ENCODE measurements around the gene CHMP2B. TPM values are rescaled to one million over a fixed set of nuclear protein-coding genes. Genes with fewer than 3 reads are reported as not detected.

Gene CHMP2B
- total RNA-seq, 1 experiment from 2014 or later: 54.3 TPM

DNA sequence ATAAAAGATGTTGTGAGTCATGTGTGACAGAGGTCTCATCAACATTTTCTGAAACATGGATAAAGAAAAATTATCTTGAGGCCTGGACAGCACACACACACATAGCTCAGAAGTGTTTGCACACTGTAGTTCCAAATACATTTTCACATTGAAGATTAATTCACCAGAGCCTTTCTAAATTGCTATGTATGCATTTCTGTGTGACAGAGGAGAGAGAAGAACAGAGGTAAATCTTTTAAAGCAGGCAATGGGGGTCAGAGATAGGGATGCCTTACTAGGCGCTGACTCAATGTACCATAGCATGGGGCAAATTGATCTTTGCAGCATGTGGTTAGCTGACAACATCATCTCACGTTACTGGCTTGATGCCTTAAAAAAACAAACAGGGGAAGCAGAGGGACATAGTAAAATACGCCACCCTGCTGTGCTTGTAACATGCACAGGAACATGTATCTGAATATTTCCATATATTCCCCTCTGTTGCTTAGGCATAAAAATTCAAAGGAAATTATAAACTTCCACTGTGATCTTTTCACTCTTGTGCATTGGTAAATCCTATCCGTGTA is 41.6 kb downstream of the CHMP2B start:
- Histone ChIP-seq H3K27me3 (ENCODE audit: insufficient read depth, low read length) (no peaks in the 10 kb centered on the region), H3K9me2 (ENCODE audit: insufficient read depth) (no peaks in the 10 kb centered on the region), H3K9me3 (ENCODE audit: control insufficient read depth in 1 of 2, insufficient read depth in 1 of 2, low read depth in 1 of 2, low read length in 2 of 2) (no peaks in the 10 kb centered on the region), H3K4me3 (replicated peaks in 1 of 2; ENCODE audit: low read depth in 1 of 2, low read length in 2 of 2) (no peak overlapping the region), H3K36me3 (ENCODE audit: control insufficient read depth in 1 of 2, insufficient read depth in 2 of 2, low read length in 2 of 2) (no peaks in the 10 kb centered on the region), H3K79me2 (ENCODE audit: insufficient read depth, low read length) (no peaks in the 10 kb centered on the region), H3K9ac (ENCODE audit: low read length) (no peak overlapping the region), H2AFZ (ENCODE audit: low read depth, low read length, poor library complexity, severe bottlenecking) (no peak overlapping the region), H3K4me2 (ENCODE audit: low read length) (no peak overlapping the region), H4K20me1 (ENCODE audit: insufficient read depth) (no peaks in the 10 kb centered on the region), H3K27ac (ENCODE audit: low read depth, low read length) (no peak overlapping the region), H3K4me1 (ENCODE audit: control insufficient read depth in 1 of 2, insufficient read depth in 2 of 2, low read length in 2 of 2) (no peaks in the 10 kb centered on the region)
- ChIA-PET RAD21 (ENCODE audit: low non-redundant PET in 1 of 2, low total read pairs in 2 of 2, uncharacterized antibody in 2 of 2, unreplicated experiment in 2 of 2) (no interaction called here), POLR2A (no interaction called here), CTCF (no interaction called here)
- DNase-seq (ENCODE audit: low read depth, low spot score): no peak
- ATAC-seq: no peak
- no TSS peak for BruUV-seq (replicated peaks)
- TF ChIP-seq, protein P1, sequence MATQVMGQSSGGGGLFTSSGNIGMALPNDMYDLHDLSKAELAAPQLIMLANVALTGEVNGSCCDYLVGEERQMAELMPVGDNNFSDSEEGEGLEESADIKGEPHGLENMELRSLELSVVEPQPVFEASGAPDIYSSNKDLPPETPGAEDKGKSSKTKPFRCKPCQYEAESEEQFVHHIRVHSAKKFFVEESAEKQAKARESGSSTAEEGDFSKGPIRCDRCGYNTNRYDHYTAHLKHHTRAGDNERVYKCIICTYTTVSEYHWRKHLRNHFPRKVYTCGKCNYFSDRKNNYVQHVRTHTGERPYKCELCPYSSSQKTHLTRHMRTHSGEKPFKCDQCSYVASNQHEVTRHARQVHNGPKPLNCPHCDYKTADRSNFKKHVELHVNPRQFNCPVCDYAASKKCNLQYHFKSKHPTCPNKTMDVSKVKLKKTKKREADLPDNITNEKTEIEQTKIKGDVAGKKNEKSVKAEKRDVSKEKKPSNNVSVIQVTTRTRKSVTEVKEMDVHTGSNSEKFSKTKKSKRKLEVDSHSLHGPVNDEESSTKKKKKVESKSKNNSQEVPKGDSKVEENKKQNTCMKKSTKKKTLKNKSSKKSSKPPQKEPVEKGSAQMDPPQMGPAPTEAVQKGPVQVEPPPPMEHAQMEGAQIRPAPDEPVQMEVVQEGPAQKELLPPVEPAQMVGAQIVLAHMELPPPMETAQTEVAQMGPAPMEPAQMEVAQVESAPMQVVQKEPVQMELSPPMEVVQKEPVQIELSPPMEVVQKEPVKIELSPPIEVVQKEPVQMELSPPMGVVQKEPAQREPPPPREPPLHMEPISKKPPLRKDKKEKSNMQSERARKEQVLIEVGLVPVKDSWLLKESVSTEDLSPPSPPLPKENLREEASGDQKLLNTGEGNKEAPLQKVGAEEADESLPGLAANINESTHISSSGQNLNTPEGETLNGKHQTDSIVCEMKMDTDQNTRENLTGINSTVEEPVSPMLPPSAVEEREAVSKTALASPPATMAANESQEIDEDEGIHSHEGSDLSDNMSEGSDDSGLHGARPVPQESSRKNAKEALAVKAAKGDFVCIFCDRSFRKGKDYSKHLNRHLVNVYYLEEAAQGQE (IDR thresholded peaks at IDR 0.05; ENCODE audit: low read depth): no peak
- TF ChIP-seq CBX3 (IDR thresholded peaks at IDR 0.05; ENCODE audit: low read depth): no peak
- TF ChIP-seq, protein P2, sequence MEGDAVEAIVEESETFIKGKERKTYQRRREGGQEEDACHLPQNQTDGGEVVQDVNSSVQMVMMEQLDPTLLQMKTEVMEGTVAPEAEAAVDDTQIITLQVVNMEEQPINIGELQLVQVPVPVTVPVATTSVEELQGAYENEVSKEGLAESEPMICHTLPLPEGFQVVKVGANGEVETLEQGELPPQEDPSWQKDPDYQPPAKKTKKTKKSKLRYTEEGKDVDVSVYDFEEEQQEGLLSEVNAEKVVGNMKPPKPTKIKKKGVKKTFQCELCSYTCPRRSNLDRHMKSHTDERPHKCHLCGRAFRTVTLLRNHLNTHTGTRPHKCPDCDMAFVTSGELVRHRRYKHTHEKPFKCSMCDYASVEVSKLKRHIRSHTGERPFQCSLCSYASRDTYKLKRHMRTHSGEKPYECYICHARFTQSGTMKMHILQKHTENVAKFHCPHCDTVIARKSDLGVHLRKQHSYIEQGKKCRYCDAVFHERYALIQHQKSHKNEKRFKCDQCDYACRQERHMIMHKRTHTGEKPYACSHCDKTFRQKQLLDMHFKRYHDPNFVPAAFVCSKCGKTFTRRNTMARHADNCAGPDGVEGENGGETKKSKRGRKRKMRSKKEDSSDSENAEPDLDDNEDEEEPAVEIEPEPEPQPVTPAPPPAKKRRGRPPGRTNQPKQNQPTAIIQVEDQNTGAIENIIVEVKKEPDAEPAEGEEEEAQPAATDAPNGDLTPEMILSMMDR (IDR thresholded peaks at IDR 0.05 in 2 of 3, conservative IDR thresholded peaks at IDR 0.05 in 1 of 3; ENCODE audit: borderline replicate concordance in 1 of 3, insufficient read depth in 1 of 3, low read depth in 2 of 3, low read length in 2 of 3): no peak
- intact Hi-C loops (cut with micrococcal nuclease): no loop called here

Data from HCT116 (cell line).